ENCODE results near the gene ESCO1. TPM values are rescaled to one million over a fixed set of nuclear protein-coding genes. Genes with fewer than 3 reads are reported as not detected.

The ESCO1 gene
- total RNA-seq, 6 experiments from 2014 or later = 4.9 to 10.3 (median 6.5) TPM

- no peak for ATAC-seq
- DNase-seq = no peak
These were observed 118.8 kb downstream of the ESCO1 start for GRCh38 chr18:21481739-21482138.

GRCh38 chr18:21479721-21480120 is 120.8 kb downstream of the ESCO1 start:
- intact Hi-C loops (cut with DNase I) = no loop called here
- H3K9me3 ChIP-seq = no peaks in the 10 kb centered on the region
- H3K4me3 ChIP-seq = no peak overlapping the region
- no peaks in the 10 kb centered on the region for H3K36me3 ChIP-seq
- no peak for ATAC-seq
- WGBS (ENCODE audit: insufficient coverage, low coverage, low lambda C conversion rate, missing lambda C conversion rate) = 83% methylated on average over 5 of the region's 5 CpGs
- H3K4me1 ChIP-seq = no peaks in the 10 kb centered on the region
- no peaks in the 10 kb centered on the region for H3K27me3 ChIP-seq
- TF ChIP-seq POLR2A (IDR thresholded peaks at IDR 0.05) = no peak
- TF ChIP-seq CTCF (IDR thresholded peaks at IDR 0.05) = no peak
- H3K27ac ChIP-seq = no peak overlapping the region
- DNase-seq = no peak

More at GRCh38 chr18:21481739-21482138, 118.8 kb downstream of the ESCO1 start:
- H3K4me3 ChIP-seq = no peak overlapping the region
- H3K9me3 ChIP-seq = no peaks in the 10 kb centered on the region
- no peak overlapping the region for H3K27ac ChIP-seq
- no peaks in the 10 kb centered on the region for H3K36me3 ChIP-seq
- no peaks in the 10 kb centered on the region for H3K4me1 ChIP-seq
- WGBS (ENCODE audit: insufficient coverage, low coverage, low lambda C conversion rate, missing lambda C conversion rate) = 63% methylated on average over 2 of the region's 2 CpGs
- TF ChIP-seq POLR2A (IDR thresholded peaks at IDR 0.05) = no peak
- TF ChIP-seq CTCF (IDR thresholded peaks at IDR 0.05) = no peak
- intact Hi-C loops (cut with DNase I) = no loop called here
- H3K27me3 ChIP-seq = no peaks in the 10 kb centered on the region

Other genes starting within 250 kb of the ESCO1 start
- 10 to 100 TPM in 3 of 6 experiments, 1 to 10 TPM in 3; 3.5 to 16.3 (median 9.4) TPM for gene SNRPD1, start 11.6 kb upstream of the ESCO1 start, total RNA-seq
- 10 to 100 TPM; 20.1 to 22.3 (median 21.4) TPM for gene ABHD3, start 104.1 kb upstream of the ESCO1 start, total RNA-seq
- gene MIB1, start 140.1 kb upstream of the ESCO1 start, total RNA-seq = 10 to 100 TPM; 10.6 to 17.1 (median 14.6) TPM

Measured in right lobe of liver (tissue), 6 donors.